HG03558 (cell line): ENCODE measurements around the gene THEMIS.
"Not testable (repeated sequence)": the region's sequence is repeated elsewhere in the genome, so short reads cannot be mapped to it uniquely, and the experiment has no call there.

ENCODE experiments used
- ATAC-seq: cut with Tn5 transposase; IDR thresholded peaks from one replicate; pipeline ENCODE4 v1.9.1; 2021; ENCODE audit warnings: moderate number of reproducible peaks; ENCODE audit not compliant: unreplicated experiment; ENCODE audit errors: extremely low read depth

THEMIS gene, protein sequence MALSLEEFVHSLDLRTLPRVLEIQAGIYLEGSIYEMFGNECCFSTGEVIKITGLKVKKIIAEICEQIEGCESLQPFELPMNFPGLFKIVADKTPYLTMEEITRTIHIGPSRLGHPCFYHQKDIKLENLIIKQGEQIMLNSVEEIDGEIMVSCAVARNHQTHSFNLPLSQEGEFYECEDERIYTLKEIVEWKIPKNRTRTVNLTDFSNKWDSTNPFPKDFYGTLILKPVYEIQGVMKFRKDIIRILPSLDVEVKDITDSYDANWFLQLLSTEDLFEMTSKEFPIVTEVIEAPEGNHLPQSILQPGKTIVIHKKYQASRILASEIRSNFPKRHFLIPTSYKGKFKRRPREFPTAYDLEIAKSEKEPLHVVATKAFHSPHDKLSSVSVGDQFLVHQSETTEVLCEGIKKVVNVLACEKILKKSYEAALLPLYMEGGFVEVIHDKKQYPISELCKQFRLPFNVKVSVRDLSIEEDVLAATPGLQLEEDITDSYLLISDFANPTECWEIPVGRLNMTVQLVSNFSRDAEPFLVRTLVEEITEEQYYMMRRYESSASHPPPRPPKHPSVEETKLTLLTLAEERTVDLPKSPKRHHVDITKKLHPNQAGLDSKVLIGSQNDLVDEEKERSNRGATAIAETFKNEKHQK

DNA sequence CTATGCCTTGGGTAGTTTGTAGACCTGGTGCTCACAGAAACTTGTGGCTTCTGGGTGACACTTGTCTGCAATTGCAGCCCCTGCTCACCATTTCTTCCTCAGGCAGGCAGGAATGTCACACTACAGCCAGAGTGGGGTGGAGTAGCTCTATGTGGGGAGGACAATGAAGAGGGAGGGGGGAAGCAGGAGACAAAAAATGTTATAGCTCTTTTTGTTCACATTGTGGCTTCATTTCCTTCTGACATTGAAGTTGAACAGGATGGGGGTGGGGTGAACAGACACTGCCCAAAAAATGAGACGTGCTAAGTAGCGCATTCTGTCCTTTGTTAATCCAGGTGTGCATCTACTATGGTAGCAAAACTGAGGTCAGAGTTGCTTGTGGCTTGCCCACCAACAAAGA, at the start of gene THEMIS:
Gene THEMIS (minus strand): TSS at position 124 of the 400 bp plus-strand sequence. CDS start 126 bp downstream, outside the sequence.
- no peak for ATAC-seq

DNA sequence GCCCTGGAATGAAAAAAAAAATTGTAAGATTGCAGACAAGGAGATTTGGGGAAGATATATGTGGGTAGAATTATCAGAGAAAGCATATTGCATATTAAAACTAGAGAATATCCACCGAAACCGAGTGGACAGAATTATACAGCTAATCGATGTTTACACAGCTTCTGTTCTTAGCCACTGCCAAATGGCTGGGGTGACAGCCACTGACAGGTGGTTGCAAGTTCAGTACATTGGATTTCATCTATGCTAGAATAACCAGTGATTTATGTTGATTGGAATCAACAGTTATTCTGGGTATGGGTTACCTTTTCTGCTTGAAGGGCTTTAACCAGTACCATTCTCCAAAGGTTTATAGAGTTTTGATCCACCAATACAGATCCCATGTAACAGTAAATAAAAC, 48.4 kb upstream of the THEMIS start:
- ATAC-seq, result no peak

DNA sequence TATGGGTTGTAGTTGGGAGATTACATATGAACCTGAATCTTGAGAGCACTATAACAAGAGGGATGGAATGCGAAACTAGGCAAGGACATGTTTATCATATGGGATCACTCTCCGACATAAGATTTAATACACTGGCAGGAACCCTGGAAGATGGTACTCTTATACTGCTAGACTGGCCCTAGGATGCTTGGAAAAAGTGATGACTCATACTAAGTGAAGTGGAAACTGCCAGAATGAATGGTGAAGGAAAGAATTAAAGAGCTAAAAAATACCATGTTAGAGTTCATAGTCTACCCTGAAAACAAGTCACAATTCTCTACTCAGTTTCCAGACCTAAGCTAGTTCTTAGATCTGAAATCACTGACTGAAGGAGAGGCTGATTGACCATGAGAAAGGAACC, 45.5 kb upstream of the THEMIS start:
- no peak for ATAC-seq

DNA sequence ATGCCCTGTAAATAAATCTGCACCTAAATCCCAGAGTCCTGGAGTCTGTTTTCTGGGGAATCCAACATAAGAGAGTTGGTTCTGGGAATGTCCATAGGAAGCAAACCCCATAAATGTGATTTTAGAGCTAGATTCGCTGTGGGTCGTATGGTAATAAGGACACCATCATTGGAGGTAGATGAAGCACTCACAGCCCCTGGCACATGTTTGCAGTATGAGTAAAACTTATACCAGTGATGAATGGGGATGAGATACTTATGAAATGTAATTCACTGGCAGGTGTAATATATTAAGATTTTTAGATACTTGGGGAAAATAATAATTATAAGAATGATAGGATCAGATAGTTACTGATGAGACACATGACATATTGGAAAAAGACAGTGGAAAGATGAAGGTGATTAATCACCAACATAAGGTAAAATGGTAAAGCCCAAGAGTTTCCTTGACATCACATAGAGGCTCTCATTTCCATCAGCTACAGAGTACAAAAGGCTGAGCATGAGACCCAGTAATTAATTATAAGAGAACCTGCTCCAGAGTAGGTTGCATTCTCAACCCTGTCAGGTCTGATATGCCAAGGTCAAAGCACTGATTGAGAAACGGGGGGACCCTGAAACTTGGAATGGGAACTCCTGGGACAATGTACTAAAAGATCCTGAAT, 44.7 kb upstream of the THEMIS start:
- no peak for ATAC-seq

DNA sequence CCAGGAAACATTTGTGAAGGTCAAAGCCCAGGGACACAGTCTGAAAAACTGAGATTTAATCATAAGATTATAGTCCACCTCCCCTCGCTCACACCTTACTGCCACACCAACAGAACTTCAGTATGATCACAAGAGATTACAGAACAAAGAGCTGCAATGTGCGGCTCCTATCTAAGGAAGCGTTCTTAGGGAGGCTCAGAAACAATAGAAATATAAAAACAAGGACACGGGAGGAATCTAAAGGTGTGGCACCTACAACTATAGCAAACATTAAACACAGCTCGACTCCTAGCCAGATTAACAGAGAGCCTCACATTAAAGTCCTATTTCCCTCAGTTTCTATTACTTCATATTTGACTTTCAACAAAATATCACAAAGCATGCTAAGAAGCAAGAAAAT, 40.4 kb upstream of the THEMIS start:
- no peak for ATAC-seq

DNA sequence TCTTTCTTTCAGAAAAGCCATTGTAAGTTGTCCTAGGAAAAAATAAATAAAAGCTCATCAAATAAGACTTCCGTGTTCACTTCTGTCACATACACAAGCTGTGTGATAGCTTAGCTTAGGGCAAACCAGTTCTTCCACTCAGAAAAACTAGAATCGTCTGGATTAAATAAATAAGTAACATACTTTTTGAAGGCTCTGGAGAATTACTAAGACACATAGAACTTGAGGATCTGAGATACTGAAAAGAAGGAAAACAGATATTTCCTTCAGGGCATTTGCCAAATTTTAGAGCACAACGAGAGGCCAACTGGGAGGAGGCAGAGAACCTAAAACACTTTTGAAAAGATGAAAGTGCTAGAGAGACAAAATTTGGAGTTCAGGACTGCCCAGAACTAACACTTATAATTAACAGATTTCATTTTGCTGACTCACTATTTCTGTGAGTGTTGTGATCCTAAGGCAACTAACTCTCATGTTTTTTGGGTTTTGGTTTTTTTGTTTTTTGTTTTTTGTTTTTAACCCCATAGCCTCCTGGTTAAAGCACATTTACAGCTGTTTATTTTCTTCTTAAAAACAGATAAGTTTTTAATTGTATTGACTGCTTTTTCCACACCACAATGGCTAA, 38.7 kb upstream of the THEMIS start:
- no peak for ATAC-seq

DNA sequence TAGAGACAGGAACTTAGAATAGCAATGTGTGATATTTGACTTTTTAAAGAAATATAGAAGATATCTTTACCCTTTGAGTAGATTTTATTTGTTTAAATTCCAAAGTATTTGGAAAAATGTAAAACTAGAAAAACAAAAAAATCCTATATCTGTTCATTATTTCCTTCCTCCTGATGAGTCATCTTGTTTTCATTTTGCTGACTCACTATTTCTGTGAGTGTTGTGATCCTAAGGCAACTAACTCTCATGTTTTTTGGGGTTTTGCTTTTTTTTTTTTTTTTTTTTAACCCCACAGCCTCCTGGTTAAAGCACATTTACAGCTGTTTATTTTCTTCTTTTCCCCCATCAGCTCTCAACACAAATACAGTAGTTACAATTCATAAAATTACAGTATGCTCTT, 37.8 kb upstream of the THEMIS start:
- no peak for ATAC-seq

DNA sequence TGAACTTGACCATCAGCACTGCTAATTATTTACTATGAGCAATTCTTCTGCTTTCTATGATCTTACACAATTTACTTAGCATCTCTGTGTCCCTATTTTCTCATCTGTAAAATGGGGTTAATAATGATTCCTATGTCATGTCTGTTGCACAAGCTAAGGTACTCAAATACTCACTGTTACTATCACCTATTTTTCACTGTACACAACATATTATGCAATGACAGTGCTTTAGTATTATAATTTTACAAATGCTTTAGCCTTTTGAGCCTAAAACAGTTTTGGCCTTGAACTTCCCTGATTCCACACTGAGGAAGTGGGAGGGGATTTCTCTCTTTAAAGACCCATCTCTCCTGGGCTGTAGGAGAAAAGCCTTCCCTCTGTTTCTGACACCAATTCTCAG, 36.9 kb upstream of the THEMIS start:
- no peak for ATAC-seq

DNA sequence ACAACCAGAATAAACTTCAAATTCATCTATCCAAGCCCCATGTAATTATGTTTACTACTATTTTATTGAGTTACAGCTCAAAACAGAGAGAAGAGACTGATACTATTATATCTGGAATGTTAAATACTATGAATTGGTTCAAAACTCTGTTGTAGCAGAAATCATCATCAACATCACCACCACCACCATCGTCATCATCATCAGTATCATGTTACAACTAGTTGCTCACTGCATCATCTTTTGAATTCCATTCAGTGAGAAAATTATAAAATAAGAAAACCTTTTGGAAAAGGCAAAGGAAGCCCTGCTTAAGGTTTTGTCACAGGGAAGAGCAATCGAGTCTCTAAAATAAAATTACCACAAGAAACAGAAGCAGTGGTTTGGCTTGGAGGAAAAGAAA, 36.2 kb upstream of the THEMIS start:
- ATAC-seq, result no peak

DNA sequence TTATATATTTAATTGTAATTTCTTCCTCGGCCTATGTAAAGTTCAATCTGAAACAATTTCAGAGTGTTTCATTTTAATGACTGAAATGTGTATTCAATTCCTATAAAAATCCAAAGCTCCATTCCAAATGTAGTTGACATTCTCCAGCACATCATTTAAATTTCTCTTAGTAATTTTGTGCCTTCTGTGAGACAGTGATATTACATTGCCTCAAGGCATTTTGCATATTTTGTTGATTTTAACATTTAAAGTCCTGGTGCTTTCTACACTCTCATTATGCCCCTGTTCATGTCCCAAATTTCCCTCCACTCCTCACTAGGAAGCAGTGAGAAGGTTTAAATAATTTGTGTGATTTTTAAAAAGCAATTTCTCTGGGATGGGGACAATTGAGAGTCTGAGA, 34.1 kb upstream of the THEMIS start:
- no peak for ATAC-seq

DNA sequence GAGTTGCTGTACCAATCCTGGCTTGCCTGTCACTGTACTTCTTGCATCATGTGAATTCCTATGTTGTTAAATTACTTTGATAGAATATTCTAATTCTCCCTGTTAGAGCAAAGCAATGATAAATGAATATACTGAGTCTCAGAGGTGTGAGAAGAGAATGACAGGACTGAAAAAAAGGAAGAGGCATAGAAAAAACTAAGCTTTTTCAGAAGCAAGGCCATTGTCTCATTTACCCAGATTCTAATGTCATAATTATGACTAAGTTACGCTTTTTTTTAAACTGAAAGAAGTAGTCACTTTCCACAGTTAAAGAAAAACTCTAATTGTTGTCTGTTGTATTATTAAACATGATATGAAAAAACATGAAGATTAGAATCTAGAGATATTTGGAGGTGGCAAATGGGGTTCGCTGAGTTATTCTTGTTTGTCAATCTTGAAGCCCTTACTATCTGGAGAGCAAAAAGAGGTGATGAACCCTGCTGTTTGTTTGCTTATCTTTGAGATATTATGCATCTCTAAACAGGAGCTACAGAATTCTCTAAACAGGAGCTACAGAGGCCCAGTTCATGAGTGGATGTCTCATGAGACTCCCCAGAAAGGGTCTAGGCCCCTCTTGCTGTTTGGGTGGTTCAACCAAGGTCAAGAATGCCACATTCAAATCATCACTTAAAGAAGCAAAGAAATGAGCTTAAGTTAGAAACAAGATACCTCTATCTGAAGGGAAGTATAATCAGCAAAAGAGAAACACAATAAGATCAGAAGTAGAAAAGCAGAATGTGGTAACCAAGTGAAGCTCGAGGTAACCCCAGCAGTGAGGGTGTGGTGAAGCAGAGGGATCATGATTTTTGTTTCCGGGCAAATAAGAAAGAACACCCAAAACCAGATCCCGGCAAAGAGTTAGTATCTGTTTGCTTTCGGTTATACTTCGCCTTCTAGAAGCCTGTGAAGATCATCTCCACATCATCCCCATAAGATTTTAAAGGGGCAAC, 33.3 kb upstream of the THEMIS start:
- ATAC-seq, result no peak

DNA sequence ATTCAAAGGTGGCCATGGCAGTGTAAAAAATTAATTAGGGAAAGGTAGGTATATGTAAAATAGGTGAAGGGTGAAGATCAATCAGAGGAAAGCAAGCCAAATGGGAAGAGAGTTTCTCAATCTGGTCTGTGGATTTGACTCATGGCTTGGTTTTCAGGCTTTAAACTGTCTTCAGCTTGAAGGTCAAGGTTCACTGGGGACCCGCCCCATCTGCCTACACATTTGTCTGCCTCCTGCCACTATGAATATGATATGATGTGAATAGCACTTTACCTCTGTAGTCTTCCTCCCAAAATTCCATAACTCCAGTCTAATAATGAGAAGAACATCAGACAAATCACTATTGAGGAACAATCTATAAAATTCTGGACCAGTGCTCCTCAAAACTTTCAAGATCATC, 32.3 kb upstream of the THEMIS start:
- no peak for ATAC-seq

DNA sequence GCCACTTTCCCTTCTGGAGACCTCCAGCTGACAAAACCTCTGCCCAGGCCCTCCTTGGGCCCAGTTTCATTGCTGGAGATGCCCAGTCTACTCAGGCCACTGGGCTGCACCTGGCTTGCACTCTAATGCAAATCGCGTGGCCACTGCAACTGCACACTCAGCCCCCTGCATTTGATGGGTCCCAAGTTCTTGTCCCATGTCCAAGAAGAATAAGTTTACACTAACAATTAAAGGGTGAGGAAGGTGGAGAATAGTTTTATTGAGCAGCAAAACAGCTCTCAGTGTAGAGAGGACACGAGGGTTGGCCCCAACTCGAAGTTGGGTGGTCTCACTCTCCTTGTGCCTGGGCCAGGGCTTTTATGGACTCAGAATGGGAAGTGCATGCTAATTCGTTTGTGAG, 31.9 kb upstream of the THEMIS start:
- ATAC-seq, result no peak

DNA sequence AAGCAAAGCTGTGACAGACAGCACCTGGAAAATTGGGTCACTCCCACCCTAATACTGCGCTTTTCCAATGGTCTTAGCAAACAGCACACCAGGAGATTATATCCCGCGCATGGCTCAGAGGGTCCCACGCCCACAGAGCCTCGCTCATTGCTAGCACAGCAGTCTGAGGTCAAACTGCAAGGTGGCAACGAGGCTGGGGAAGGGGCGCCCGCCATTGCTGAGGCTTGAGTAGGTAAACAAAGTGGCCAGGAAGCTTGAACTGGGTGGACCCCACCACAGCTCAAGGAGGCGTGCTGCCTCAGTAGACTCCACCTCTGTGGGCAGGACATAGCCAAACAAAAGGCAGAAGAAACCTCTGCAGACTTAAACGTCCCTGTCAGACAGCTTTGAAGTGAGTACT, 25.6 kb upstream of the THEMIS start:
- not testable (repeated sequence) for ATAC-seq

DNA sequence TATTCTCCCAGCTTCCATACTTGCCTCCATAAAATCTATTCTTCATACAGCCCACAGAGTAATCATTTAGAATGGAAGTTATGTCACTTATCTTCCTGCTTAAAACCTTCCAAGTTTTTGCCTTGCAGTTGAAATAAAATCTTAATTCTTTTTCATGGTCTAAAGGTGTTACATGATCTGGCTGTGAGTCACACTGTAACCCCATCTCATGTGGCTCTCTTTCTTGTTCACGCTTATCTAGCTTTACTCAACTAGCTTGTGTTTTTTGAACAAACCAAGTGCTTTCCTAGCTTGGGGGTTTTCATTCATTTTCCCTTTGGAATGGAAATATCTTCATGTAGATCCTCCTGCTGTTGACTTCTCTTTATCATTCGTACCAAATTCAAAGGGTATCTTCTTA, 23.6 kb upstream of the THEMIS start:
- ATAC-seq, result no peak

DNA sequence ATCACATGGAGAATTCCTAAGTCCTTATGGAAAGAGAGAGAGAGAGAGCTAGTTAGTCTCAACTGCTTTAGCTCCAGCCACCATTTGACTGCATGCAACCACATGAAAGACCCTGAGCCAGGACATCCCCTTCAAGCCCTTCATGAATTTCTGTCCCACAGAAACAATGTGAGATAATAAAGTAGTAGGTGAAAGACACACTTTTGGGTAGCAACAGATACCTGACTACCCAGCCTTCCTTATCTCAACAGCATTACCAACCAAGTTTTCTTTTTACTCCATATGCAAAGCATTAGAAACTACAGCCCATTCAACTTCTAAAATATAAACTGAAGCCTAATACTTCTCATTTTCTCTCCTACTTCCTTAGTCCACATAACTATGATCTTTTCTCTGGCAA, 23.2 kb upstream of the THEMIS start:
- ATAC-seq, result no peak

DNA sequence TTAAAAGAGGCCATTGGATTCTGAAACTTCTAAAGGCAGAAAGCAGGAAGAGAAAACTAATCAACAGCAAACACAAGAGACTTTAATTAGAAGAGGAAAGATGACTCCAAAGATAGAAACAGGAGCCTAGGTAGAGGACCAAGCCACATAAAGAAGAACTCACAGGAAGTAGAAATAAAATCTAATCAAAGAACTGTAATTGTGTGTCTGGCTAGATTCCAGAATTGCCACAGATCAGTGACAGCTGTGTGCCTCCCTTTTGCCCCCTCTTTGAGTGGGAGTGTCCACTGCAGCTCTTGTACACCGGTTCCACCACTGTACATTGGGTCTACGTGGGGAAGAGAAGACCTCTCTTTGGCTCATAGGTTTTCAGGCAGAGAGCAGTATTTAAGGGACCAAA, 22.3 kb upstream of the THEMIS start:
- no peak for ATAC-seq

DNA sequence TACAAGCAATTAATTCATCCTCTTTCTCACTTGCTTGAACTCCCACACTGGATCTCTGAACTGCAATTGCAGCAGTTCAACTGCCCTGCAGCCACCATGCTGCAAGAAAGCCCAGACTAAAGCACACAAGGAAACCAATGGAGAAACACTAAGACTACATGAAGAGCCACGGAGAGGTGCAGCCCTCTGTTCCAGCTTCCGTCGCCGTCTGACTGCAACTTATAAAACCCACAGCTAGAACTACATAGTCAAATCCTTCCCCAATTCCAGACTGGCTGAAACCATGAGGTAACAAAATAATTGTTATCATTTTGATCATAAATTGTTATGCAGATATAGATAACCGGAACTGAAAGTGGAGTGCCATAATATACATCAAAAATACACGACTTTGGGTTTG, 21.1 kb upstream of the THEMIS start:
- ATAC-seq, result no peak

DNA sequence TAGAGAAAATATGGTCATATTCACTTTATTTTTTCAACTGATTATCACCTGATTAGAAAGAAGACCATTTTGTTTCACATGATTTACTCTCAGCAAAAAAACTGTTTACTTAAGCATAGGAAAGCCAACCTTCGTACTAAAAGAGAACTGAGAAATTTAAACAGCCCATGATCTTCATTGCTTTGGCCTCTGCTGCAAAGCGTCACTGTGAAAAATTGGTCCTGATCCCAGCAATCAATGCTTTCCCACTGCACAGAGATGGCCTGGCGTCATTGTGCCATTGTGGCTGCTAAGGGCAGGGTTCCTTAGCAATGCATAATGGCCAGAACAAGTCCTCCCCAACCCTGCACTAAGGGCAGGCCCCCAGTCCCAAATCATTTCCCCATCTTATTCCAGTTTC, 19.9 kb upstream of the THEMIS start:
- no peak for ATAC-seq
